Measurements from ENCODE around the gene LY86. TPM values are rescaled to one million over a fixed set of nuclear protein-coding genes. Genes with fewer than 3 reads are reported as not detected.

Gene LY86
- not detected in 2 replicates for total RNA-seq

DNA sequence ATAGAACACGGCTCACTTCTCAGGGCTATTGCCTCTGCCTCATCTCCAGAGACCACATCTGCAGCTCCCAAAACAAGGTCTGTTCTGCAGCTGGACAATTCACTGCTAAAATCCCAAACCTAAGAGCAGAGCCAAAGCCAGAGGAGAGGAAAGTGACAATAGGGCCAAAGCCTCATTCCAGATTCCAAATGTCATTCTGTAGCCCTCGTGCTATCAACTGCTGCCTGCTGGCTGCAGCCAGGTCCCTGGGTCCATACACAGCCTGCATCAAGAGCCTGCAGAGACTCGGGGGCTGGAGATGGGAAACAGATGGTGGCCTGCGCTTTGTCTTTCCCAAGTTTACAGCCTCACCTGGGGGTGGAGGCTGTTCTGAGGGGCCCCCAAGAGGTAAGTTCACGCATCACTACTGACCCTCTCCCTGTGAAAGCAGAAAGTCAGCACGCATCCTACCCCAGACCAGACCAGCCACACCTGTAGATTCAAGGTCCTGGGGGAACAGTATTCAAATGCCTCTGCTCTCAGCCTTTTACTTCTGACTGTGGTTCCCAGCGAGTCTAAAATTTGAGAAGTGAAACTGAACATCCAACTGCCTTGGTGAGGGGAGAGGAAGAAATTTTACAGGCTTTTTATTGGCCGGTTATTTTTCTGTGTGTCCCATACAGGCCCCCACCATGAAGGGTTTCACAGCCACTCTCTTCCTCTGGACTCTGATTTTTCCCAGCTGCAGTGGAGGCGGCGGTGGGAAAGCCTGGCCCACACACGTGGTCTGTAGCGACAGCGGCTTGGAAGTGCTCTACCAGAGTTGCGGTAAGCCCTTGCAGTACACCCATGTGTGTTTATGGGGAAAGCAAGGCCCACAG is at the start of gene LY86:
Gene LY86 (plus strand): TSS at position 657 of the 860 bp plus-strand sequence. CDS start 15 bp downstream, at position 672.

